H1 (cell line): ENCODE data around the gene CASS4. TPM values are rescaled to one million over a fixed set of nuclear protein-coding genes. Genes with fewer than 3 reads are reported as not detected.

Experiments
- BCL11A ChIP-seq, 2 experiments: IDR thresholded peaks; one replicate each; pipeline ENCODE4 v1.6.1; 2011; ENCODE audit warnings: low read depth in 2 of 2, low read length in 2 of 2, mild to moderate bottlenecking in 2 of 2
- CBX8 ChIP-seq: fragments of 300-800, 300-1000 bp; sonication (generic); IDR thresholded peaks from 2 replicates; pipeline ENCODE4 v1.7.1; 2016; ENCODE audit warnings: low read depth, low read length, borderline replicate concordance
- CREB1 ChIP-seq: IDR thresholded peaks from 2 replicates; pipeline ENCODE4 v1.6.1; 2012; ENCODE audit warnings: inconsistent platforms
- EP300 ChIP-seq, 2 experiments: IDR thresholded peaks; 1 replicate in 1 of 2; 2 replicates in 1 of 2; pipeline ENCODE4 v1.6.1; 2011 to 2012; ENCODE audit warnings: low read depth in 2 of 2, low read length in 2 of 2, mild to moderate bottlenecking in 2 of 2, borderline replicate concordance in 1 of 2, inconsistent platforms in 1 of 2, moderate library complexity in 1 of 2
- KDM1A ChIP-seq: fragments of 200-600, 300-600 bp; sonication (generic); IDR thresholded peaks from 2 replicates; pipeline ENCODE4 v1.7.1; 2016; ENCODE audit warnings: mild to moderate bottlenecking, low read length, borderline replicate concordance
- POU5F1 ChIP-seq: IDR thresholded peaks from 2 replicates; pipeline ENCODE4 v1.6.1; 2011; ENCODE audit warnings: low read depth, mild to moderate bottlenecking, low read length, moderate library complexity
- SIRT6 ChIP-seq: IDR thresholded peaks from one replicate; pipeline ENCODE4 v1.7.1; 2012; ENCODE audit warnings: low read length, inconsistent platforms
- SUZ12 ChIP-seq: fragments of 200-600 bp; sonication (generic); IDR thresholded peaks from 2 replicates; pipeline ENCODE4 v1.6.1; 2012; ENCODE audit warnings: mild to moderate bottlenecking, inconsistent platforms, low read length, moderate library complexity, mixed read lengths
- TEAD4 ChIP-seq: IDR thresholded peaks from 2 replicates; pipeline ENCODE4 v1.6.1; 2012; ENCODE audit warnings: low read depth, low read length, inconsistent platforms, mixed read lengths
- polyA plus RNA-seq, 7 experiments: library from polyadenylated mRNA; depleted of rRNA in 3 of 7; stranded (reverse) in 5 of 7; unstranded in 2 of 7; fragments of >200 nt in 5 of 7; fragments of 200-250 nt in 2 of 7; gene quantifications; 1 replicate in 5 of 7; 2 replicates in 1 of 7; 4 replicates in 1 of 7; pipeline versions ENCODE4 v1.2.1 to v1.2.3, GENCODE V29; 2011 to 2013; ENCODE audit warnings: missing spikeins in 2 of 7, mixed read lengths in 2 of 7
- total RNA-seq: library from RNA; stranded (reverse); fragmentation: NEBNext Ultra II Directional; extraction: Animal tissue kit (Norgen Biotek cat#: 25700); gene quantifications from 2 replicates; pipeline ENCODE4 v1.2.1, GENCODE V29; 2021
- TF ChIP-seq, protein P1 (sequence below): IDR thresholded peaks from 2 replicates; pipeline ENCODE4 v1.6.1; 2012; ENCODE audit warnings: inconsistent platforms

Gene CASS4
- total and polyA plus RNA-seq, 2 of the 8 experiments (the other 6 are each of a cell fraction or from before 2014, with no cell fraction given), result not detected

DNA sequence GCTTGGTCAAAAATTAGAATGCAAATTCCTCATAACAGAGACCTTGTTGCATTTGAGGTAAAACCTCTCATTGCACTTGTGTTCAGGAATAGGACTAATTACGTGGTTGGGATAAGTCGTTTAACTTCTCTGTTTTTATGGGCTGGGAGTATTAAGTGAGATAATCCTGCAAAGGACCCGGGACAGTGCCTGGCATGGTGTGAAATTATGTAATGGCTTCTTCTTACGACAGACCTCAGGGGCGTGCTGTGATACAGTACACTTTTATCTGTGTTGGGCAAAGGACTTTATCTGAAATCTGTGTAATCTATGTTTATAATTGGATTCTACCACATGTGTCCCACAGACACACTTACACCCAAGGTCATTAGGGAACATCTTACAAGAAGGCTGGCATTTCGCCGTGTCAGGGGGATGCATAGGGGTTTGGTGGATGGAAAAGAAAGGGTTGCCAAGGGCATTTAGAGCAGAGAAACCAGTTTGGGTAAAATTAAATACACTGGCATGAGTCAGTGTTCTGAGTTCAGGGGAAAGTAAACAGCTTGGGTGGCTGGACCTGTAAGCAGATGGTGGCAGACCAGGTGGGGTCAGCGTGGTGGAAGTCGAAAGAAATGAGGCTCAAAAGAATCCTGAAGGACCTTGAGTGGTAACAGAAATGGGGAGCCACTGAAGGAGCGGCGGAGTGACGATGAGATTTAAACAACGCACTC lies 39.2 kb downstream of the CASS4 start (continued):
- TF ChIP-seq KDM1A, result no peak
- no peak for TF ChIP-seq TEAD4
- no peak for TF ChIP-seq BCL11A (IDR thresholded peaks at IDR 0.05; ENCODE audit: low read depth in 2 of 2, low read length in 2 of 2)
- no peak for TF ChIP-seq SUZ12
- TF ChIP-seq EP300 (IDR thresholded peaks at IDR 0.05; ENCODE audit: borderline replicate concordance in 1 of 2, low read depth in 2 of 2, low read length in 2 of 2), result no peak
- no peak for TF ChIP-seq POU5F1
- TF ChIP-seq SIRT6, result no peak
- TF ChIP-seq CBX8, result no peak
- TF ChIP-seq, protein P1, sequence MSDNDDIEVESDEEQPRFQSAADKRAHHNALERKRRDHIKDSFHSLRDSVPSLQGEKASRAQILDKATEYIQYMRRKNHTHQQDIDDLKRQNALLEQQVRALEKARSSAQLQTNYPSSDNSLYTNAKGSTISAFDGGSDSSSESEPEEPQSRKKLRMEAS, result no peak
- TF ChIP-seq CREB1, result no peak
- TF ChIP-seq, all 59 proteins: peak for 0
